ENCODE results near the gene CARNS1.

Gene CARNS1, protein sequence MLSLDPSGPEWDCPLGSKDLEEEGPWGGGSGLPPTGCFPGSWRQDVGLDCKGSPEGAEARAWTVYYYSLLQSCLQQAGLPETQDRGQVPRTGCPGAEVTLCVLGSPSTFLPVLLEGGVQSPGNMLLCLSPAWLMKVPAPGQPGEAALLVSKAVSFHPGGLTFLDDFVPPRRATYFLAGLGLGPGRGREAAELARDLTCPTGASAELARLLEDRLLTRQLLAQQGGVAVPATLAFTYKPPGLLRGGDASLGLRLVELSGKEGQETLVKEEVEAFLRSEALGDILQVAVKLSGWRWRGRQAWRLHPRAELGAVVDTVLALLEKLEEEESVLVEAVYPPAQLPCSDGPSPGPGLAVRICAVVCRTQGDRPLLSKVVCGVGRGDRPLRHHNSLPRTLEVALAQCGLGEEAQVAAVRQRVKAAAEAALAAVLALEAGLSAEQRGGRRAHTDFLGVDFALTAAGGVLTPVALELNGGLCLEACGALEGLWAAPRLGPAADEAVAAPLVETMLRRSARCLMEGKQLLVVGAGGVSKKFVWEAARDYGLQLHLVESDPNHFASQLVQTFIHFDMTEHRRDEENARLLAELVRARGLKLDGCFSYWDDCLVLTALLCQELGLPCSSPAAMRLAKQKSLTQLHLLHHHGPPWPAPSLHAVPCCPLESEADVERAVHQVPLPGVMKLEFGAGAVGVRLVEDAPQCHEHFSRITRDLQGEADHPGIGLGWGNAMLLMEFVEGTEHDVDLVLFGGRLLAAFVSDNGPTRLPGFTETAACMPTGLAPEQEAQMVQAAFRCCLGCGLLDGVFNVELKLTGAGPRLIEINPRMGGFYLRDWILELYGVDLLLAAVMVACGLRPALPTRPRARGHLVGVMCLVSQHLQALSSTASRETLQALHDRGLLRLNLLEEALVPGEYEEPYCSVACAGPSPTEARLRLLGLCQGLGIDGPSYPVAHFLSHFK

DNA sequence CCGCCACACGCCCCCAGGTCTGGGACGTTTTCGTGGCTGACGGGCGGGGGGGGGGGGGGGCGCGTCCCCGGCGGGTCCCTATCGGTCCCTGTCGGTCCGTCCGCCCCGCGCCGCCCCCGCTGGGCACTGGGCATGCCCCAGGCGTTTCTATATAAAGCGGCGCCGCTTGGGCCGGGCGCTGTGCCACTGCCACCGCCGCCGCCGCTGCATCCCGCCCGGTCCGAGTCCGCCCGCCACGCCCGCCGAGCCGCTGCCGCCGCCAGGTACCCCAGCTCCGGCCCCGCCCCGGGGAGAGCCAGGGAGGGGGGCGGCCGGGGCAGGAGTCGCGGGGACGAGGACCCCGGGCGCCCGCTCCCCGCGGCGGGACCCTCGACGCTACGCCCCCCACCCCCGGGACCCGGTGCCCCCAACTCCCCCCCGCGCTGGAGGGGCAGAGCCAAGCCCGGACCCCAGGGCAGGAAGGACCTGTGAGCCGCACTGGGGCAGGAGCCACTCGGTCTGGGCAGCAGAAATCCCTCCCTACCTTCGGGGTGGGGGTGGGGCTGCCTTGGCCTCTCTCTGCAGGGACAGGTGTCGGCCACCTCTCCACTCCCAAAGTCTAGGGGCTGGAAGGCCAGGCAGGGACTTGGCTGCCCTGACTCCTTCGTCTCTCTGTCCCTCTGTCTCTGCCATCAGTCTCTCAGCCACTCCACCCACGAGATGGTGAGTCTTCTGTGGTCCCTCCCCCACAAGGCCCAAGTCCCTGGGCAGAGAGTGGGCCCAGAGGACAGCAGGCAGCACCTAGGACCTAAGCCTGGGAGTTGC lies at the start of gene CARNS1:
CARNS1 (plus strand) TSS at position 178 of the 804 bp plus-strand sequence; CDS start at position 700, 522 bp downstream.
- no peak for DNase-seq

DNA sequence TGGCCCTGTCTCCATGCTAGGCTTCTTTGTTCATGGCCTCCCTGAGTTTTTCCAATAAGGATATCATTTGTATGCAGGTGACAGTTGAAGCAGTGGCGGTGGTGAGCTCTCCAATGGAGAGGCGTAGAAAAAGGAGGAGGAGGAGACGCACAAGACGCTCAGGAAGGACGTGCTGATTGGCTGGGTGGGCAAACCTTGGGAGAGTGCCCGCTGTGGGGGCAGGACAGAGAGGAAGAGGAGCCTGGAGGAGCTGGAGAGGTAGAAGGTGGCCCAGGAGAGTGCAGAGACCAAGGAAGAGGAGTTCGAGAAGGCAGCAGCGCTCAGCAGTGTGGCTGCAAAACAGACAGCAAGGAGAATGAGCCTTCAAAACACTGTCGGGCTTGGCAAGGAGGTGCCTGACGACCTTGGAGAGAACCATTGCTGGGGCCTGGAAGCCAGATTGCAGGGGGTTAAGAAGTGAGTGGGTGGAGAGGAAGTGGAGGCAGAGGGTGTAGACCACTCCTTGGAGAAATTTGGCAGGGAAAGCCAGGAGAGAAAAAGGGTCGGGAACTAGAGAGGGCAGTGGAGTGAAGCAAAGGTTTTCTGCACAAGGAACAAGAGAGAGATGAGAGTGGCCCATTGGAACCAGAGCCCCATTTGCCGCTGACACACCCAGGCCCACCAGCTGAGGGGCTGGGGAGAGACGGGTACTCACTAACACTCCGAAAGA lies 49.6 kb upstream of the CARNS1 start:
- DNase-seq: no peak

DNA sequence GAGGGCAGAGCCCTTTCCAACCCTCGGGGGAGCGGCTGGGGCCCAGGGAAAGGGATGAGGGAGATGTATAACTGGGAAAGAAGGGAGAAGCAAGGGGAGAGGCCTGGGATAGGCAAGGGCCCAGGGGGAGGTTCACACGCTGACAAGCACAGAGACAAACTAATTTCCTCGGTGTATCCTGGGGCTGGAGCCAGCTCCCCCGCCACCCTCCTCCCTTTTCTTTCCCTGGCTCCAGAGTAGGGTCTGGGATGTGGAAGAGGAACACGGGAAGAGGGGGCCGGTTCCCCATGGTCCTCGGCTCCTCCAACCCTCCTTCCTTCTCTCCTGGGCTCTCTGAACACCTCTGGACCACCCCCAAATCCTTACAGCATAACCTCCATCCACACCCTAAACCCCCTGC lies 48.9 kb upstream of the CARNS1 start:
- no peak for DNase-seq

DNA sequence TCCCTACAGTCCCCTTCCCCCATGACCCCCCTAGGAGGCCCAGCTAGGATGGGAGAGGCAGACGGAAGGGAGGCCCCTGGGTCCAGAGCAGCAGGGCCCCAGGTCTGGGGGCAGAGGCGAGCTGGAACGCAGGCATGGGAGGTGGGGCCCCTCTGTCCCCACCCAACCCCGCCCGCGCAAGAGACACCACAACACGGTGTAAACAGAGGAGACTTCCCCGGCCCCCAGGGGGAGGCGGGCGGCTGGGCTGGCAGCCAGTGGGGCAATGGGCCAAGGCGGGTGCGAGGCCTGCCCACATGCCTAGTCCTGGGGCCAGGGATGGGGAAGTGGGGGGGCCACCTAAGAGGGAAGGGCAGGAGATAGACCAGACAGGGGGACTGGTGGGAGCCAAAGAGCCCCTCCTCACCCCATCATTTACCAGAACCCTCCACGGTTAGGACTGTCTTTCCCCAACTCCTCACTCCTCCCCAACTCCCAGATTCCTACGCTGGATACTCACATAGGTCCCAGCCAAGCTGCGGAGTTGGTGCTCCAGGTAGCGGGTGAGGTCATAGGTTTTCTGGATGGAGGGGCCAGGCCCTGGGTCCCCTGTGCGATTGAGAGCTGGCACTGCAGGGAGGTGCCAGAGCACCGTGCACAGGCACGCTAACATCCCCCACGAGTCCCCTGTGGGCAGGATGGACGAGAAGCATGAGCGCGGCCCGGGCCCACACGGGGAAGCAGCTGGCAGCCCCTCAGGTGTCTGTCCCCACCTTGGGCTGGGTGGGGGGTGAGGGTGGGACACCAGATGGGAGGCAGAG lies 48.3 kb upstream of the CARNS1 start:
- peak; percentile 64 for DNase-seq

DNA sequence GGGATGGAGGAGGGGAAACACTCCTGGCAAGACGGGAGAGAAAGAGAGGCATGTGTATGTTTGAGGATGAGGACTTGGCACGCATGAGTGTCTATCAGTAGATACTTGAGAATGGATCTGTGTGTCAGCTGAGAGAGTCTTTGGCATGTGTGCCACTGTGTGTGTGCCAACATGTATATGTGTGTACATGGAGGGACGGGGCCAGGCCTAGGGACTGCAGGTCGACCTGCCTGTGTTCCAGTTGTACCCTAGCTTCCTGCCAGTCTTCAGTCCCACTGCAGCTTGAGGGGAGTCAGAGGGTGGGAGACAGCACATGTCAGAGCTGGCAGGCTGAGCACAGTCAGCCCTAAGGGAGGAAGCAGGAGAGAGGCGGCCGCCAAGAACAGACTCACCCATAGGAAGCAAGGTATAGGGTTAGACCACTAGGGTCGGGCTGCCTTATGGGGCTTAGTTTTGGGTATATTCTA lies 47.7 kb upstream of the CARNS1 start:
- DNase-seq: no peak

DNA sequence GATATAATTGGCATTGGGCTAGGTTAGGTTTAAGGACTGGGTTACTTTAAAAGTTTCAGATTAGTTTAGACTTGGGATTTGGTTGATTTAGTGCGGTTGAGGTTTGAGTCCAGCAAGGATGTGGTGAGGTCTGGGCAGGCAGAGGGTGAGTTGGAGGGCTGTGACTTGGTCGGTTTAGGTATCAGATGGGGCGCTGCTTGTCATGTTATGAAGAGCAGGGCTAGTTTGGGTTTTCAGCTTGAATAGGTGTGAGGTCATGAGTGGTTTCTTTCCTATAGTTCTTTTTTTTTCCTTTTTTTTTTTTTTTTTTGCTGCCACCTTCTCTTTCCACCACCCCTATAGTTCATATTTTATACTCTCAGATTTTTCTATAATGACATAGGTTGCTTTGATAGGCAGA lies 46.9 kb upstream of the CARNS1 start:
- DNase-seq: peak; percentile 62

DNA sequence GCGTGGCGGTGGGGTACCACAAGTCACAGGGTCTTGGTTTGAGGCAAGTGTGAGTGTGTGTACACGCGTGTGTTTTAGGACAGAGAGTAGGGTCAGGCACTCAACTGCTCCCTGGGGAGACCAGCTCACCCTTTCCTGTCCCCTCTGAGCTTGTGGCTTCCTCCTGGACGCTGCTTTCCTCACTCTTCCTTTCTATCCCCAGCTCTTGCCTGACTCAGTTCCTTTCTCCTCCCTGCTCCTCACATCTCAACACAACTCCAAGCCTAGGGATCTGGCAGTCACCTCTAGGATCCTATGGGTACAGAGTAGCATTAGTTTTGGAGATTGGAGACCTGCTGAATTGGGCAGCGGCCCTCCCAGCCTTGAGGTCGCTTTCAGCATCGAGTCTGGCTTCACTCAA lies 46.2 kb upstream of the CARNS1 start:
- no peak for DNase-seq

DNA sequence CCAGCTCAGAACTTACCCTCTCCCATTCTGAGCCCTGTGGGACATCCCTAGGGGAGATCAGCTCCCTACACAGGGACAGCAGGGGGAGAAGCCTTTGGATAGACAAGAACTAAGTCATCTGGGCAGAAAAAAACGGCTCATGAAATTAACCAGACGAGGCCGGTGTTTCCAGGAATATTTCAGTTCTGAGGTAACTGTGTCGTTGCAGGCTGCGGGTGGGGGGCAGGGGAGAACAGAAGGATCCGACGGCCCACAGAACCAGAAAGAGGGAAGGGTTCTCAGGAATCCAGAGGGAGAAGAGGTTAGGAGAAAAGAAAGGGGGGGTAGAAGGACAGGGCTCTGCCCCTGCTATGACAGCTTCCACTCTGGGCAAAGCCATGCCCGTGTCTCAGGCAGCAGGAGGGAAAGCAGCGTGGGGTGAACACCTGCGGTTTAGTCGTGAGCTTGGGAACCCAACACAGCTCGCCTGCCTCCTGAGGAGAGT lies 45.6 kb upstream of the CARNS1 start:
- DNase-seq: no peak

DNA sequence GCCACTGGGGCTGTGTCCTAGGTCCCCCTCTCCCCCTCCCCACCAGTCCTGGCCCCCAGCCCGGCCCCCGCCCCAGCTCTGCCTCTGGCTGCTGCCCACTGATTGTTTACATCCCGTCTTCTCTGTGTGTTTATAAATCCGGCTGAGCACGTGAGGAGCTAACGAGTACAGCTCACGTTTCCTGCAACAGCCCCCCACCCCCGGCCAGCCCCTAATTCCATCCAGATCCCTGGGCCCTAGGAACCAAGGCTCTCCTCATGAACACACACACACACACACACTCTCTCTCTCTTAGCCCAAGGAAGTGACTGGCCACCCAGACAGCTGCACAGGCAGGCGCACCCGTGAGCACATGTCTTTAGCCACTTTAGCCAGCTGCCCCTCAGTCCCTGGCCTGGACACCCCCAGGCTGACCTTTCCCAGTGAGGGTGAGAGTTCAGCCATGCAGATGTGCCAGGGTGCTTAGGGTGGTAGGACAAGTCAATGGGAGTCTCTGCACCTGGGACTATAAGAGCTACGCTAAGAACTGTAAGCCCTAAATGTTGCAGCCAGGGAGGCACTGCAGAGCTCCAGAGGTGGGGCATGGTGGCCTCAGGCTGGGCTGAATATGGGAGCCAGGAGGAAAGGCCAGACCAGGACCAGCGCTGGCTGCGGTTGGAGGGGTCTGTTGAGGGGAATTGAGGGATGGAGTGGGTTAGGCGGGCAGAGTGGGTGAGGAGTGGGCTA lies 45.0 kb upstream of the CARNS1 start:
- no peak for DNase-seq

DNA sequence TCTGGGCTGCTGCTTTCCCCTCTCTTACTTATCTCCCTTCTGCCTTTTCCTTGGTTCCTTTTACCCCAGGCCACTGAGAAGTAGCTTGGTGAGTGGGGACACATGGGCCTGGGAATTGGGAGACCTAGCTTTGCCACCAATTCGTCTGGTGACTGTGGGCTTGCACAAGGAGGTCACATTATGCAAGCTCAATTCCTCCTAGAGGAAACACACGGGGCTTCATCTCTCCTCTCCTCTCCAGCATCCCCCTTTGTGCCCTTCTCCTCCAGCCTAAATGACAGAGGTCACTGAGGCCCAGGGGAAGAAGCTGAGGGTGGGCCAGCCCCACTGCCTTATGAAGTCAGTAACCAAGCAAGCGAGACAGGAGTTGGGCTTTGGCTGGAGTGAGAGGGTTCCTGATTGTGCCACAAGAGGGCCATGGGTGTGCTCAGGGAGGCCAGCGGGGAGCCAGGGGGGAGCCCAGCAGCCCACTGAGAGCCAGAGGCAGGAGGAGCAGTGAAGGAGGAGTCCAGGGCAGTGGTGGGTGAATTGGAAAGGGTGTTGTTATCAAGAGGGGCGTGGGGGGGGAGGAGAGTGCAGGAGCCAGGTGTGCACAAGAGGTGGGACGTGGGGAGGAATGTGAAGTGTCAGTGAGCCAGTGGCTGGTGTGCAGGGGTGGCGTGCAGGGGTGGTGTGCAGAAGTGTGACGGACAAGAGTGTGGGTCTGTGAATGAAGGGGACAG lies 44.1 kb upstream of the CARNS1 start:
- DNase-seq: peak; percentile 80

DNA sequence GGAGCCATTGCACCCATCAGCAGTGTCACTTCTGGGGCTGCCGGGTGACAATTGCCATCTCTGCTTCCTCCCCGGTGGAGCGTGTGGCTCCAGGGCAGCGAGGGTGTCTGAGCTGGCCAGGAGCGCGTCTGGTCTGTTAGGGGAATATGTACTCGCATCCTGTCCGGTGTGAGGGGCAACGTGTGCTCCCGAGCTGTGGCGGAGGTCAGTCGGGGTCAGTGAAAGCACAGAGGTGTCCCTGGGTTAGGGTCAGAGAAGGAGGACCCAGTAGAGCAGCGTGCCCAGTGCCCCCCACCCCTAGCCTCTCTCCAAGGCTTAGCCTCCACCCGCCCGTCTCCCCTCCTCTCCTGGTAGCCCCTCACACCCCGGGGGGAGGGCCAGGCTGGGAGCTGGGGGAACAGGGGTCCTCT lies 43.6 kb upstream of the CARNS1 start:
- DNase-seq: no peak

DNA sequence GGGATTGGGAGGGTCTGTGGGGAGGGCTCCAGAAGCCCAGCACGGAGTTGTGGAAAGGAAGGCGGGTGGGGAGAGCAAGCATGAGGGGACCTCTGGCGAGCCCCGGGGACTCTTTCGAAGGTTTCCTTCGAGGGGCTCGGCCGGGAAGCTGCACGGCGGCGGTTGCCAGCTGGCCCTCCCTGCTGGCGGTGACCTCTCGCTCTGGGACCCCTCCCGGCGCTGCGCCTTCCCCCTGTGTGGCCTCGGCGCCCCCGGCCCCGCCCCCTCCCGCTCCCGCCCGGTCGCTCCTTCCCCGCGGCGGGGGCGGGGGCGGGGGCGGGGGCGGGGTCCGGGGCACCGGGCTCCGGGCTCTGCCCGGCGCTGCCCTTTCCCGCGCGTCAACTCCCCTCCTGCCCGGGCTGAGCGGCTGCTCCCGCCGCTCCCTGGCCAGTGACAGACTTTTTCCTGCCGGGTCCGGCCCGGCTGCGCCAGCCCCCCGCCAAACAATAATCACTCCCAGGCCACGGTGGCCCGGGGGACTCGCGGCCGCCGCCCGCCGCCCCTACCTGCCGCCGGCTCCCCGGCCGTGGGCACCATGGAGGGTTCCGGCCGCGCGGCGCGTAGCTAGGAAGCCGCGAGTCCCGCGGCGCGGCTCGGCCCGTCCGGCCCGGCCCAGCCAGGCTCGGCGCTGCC lies 43.0 kb upstream of the CARNS1 start:
- DNase-seq: no peak

DNA sequence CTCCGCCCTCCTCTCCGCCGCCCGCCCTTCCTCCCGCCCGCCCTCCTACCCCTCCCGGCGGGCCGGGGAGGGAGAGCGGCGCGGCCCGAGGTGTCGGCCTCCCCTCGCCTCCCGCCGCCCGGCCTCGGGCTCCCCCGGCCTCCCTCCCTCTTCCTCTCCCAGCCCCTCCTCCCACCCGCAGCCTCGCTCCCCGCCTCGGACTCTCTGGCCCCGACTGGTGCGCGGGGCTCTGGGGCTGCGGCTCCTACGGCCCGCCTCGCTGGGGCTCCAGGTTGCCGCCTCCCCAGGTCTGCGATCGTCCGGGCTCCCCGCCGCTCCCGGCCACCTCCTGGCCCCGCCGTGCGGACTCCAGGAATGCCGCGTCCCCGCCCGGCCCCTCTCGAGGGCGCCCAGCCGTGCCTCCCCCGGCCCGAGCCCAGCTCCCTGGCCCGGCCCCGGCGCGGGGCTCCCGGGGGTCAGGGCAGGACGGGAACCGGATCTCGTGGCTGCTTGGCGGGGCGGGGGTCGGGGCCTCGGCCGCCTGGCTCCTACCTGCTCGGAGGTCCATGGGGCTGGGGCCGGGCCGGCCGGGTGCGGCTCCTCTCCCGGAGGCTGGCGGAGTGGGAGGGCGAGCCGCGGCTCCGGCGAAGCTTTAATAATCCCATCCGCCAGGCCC lies 42.4 kb upstream of the CARNS1 start, which contains the start of gene CLCF1:
CLCF1 (minus strand) TSS at position 606 of the 655 bp plus-strand sequence; CDS start at position 547, 59 bp downstream.
- DNase-seq: peak; percentile 74

DNA sequence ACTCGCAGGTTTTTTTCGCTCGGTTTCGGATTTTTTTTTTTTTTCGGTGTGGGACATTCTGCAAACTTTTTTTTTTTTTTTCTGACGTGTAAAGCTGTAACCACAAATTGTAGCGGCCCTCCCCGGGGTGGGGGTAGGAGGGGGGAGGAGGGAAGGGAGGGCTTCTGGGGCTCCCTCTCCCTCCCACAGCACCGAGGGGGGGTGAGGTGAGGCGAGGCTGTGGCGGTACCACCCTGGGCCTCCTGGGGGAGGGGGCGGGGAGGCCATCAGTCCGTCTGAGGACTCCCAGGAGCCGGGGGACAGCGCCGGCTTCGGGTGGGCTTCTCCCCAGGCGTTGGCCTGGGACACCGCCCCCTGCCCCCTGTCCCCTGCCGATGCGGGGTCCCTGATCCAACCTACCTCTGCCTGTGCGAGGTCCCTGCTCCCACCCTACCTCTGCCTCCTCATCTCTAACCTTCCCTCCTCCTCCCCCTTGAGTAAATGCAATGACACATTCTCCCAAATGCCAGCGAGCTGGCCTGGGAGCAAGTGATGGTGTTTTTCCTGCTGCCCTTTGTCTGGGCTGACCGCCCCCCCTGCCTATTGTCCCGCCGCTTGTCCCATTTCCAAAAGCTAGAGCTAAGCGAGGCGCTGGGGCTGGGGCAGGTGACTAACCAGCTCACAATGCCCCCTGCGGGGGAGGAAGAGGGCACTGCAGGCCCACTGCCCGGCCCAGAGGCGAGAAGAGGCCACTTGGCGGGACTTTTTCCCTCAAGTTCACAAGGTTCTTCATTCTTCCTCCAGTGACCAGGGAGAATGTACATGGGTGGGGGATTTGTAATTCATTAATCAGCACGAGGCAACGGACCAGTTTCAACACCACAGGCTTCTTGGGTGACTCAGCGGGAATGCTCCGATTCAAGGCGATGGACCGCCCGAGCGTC lies 41.6 kb upstream of the CARNS1 start:
- DNase-seq: peak; percentile 81

DNA sequence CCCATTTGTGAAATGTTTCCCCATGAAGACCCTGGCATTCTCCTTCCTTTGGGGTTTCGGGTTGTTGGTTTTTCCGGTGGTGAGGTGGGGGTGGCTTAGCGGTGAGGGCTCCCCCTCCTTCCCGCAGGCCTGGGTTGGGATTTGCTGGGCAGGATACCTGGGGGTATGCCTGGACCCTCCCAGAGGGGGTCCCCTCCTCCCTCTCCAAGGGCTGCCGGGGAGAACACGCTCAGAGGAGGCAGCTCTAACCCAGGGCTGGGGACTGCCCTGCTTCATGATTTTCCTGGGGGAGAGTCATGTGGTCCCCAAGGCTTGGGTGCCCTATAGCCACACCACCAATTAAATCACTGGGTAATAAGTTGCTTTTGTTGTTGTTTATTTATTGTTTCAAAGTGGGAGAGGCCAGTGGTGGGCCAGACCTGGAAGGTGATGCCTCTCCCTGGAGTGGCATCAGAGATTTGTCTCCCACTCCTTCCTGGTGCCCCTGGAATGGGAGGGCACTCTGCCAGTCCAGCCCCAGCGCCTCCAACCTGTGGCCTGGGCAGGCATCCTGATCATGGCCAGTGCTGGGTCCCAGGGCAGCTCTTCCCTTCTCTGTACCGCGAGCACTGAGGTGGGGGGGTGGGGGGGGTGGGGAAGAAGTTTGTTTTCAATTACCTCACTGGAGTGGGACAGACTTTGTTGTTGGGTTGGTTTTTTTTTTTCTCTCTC lies 40.8 kb upstream of the CARNS1 start:
- no peak for DNase-seq

DNA sequence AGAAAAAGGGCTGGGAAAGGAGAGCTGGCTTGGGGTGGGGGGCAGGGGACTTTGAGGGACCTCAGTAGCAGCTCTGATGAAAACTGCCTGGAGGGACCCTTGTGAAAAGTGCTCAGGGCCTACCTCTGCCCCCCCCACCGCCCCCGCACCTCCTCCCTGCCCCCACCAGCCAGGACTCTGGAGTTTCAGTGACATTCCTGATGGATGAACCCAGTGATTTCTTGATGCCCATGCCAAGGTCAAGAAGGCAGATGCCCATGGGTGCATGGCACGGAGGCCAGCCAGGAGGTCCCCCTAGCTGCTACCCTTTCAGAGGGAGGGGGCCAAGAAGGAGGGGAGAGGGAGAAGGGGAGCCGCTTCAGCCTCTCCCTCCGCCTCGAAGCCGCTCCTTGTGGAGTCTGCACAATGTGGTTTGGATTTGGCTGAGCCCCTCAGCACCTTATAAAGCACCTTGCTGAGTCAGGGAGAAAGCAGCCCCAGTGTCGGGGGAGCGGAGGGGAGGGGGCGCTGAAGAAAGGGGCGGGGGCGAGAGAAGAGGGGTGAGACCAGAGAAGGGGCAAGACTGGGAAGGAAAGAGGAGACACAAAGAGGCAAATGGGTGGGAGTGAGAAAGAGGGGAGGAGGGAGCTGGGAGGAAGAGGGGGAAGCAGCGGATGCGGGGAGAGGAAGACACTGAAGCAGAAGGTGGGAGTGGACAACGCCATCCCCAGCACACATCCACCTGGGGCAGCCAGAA lies 40.0 kb upstream of the CARNS1 start:
- no peak for DNase-seq
